Parathyroid adenoma (tissue), 2 donors: ENCODE measurements around the gene KREMEN1.

Experiments
- H2AFZ ChIP-seq: fragments of 300-600 bp; sonication (generic); one replicate; pipeline ENCODE4 v1.7.0; 2017; ENCODE audit warnings: antibody characterized with exemption, mild to moderate bottlenecking
- H3K27ac ChIP-seq: fragments of 300-600 bp; sonication (generic); one replicate; pipeline ENCODE4 v1.7.0; 2017
- H3K27me3 ChIP-seq: fragments of 300-600 bp; sonication (generic); one replicate; pipeline ENCODE4 v1.7.0; 2017; ENCODE audit warnings: low read length; ENCODE audit not compliant: control insufficient read depth, insufficient read depth
- H3K36me3 ChIP-seq: fragments of 300-600 bp; sonication (generic); one replicate; pipeline ENCODE4 v1.7.0; 2017; ENCODE audit warnings: low read length; ENCODE audit not compliant: control insufficient read depth, insufficient read depth
- H3K4me1 ChIP-seq: fragments of 300-600 bp; sonication (generic); one replicate; pipeline ENCODE4 v1.7.0; 2017; ENCODE audit warnings: control low read depth
- H3K4me2 ChIP-seq: fragments of 300-600 bp; sonication (generic); one replicate; pipeline ENCODE4 v1.7.0; 2017; ENCODE audit warnings: low read length
- H3K4me3 ChIP-seq: fragments of 300-600 bp; sonication (generic); one replicate; pipeline ENCODE4 v1.7.0; 2017; ENCODE audit warnings: low read depth, low read length
- H3K79me2 ChIP-seq: fragments of 300-600 bp; sonication (generic); one replicate; pipeline ENCODE4 v1.7.0; 2017; ENCODE audit warnings: control low read depth
- H3K9ac ChIP-seq: fragments of 300-600 bp; sonication (generic); one replicate; pipeline ENCODE4 v1.7.0; 2017; ENCODE audit warnings: mild to moderate bottlenecking
- H3K9me3 ChIP-seq: fragments of 300-600 bp; sonication (generic); one replicate; pipeline ENCODE4 v1.7.0; 2017; ENCODE audit warnings: low read length; ENCODE audit not compliant: control insufficient read depth
- CTCF ChIP-seq: fragments of 300-600 bp; sonication (generic); IDR thresholded peaks from one replicate; pipeline ENCODE4 v1.7.0; 2017; ENCODE audit warnings: antibody characterized with exemption, mild to moderate bottlenecking
- donor health status: primary hyperparathyroidism.

Gene KREMEN1

DNA sequence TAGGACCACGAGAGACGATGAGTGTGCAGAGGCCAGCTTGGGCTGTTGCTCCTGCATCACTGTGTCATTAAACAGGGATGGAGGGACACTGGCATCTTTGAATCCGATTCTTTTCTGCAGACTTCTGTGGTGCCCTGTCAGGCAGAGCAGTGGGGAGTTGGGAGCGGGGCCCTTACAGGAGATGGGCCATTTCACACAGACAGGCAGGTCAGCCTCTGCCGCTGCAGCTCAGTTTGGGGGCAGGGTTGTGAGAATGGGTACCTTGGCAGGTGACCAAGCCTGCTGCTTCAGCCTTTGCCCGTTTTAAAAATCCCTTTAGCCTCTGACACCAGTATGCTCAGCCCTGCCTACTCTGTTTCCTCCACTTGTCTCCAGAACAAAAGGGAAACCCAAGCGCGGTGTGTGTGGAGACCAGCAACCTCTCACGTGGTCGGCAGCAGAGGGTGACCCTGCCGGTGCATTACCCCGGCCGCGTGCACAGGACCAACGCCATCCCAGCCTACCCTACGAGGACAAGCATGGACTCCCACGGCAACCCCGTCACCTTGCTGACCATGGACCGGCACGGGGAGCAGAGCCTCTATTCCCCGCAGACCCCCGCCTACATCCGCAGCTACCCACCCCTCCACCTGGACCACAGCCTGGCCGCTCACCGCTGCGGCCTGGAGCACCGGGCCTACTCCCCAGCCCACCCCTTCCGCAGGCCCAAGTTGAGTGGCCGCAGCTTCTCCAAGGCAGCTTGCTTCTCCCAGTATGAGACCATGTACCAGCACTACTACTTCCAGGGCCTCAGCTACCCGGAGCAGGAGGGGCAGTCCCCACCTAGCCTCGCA lies 23.8 kb upstream of the KREMEN1 start:
- Histone ChIP-seq H3K36me3 (no peaks in the 10 kb centered on the region), H3K4me3 (no peak overlapping the region), H3K27ac (no peak overlapping the region), H3K9me3 (no peaks in the 10 kb centered on the region), H2AFZ (no peak overlapping the region), H3K27me3 (no peaks in the 10 kb centered on the region), H3K4me1 (no peaks in the 10 kb centered on the region), H3K79me2 (no peaks in the 10 kb centered on the region), H3K9ac (no peak overlapping the region), H3K4me2 (no peak overlapping the region)
- TF ChIP-seq CTCF: no peak

- H3K27ac ChIP-seq: no peak overlapping the region
- no peaks in the 10 kb centered on the region for H3K79me2 ChIP-seq
- H3K9me3 ChIP-seq: no peaks in the 10 kb centered on the region
- no peak overlapping the region for H3K4me2 ChIP-seq
- no peak overlapping the region for H2AFZ ChIP-seq
- no peaks in the 10 kb centered on the region for H3K4me1 ChIP-seq
- H3K4me3 ChIP-seq: no peak overlapping the region
- no peak for TF ChIP-seq CTCF
- no peaks in the 10 kb centered on the region for H3K27me3 ChIP-seq
- no peaks in the 10 kb centered on the region for H3K36me3 ChIP-seq
- H3K9ac ChIP-seq: no peak overlapping the region
Measured at GRCh38 chr22:29049655-29050263, 23.1 kb upstream of the KREMEN1 start.

- Histone ChIP-seq H3K9ac (no peak overlapping the region), H3K36me3 (no peaks in the 10 kb centered on the region), H3K27me3 (no peaks in the 10 kb centered on the region), H3K4me2 (no peak overlapping the region), H3K79me2 (no peaks in the 10 kb centered on the region), H2AFZ (no peak overlapping the region), H3K9me3 (no peaks in the 10 kb centered on the region), H3K27ac (no peak overlapping the region), H3K4me1 (no peaks in the 10 kb centered on the region), H3K4me3 (no peak overlapping the region)
- TF ChIP-seq CTCF: no peak
Measured at GRCh38 chr22:29050457-29050856, 22.4 kb upstream of the KREMEN1 start.

GRCh38 chr22:29053048-29053702 lies 19.7 kb upstream of the KREMEN1 start:
- Histone ChIP-seq H3K27me3 (no peaks in the 10 kb centered on the region), H2AFZ (no peak overlapping the region), H3K36me3 (no peaks in the 10 kb centered on the region), H3K9ac (no peak overlapping the region), H3K4me1 (no peaks in the 10 kb centered on the region), H3K79me2 (no peaks in the 10 kb centered on the region), H3K4me3 (no peak overlapping the region), H3K4me2 (no peak overlapping the region), H3K9me3 (no peaks in the 10 kb centered on the region), H3K27ac (no peak overlapping the region)
- TF ChIP-seq CTCF: no peak
